GM21423 (cell line): ENCODE measurements around the gene NSL1.
"Not testable (repeated sequence)": the region's sequence is repeated elsewhere in the genome, so short reads cannot be mapped to it uniquely, and the experiment has no call there.

Source experiments
- ATAC-seq: cut with Tn5 transposase; IDR thresholded peaks from one replicate; pipeline ENCODE4 v1.9.1; 2021; ENCODE audit warnings: mild to moderate bottlenecking, moderate library complexity; ENCODE audit not compliant: unreplicated experiment

Gene NSL1

DNA sequence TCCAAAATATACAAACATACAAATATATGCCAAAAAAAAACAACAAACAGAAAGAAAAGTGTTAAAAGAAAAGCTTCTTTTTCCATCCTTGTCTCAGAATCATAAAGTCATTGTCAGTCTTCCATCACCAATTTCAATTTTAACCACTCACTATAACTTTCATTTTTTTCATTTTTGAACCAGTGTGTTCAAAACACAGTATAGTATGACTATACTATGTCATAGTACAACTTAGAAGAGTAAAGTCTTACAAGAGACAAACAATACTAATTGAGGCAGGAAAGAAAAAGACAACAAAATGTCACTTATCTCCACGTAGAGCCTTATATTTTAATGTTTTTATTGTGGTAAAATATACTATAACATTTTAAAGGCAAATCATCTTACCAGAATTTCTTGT lies 7.6 kb downstream of the NSL1 start:
- ATAC-seq = no peak

DNA sequence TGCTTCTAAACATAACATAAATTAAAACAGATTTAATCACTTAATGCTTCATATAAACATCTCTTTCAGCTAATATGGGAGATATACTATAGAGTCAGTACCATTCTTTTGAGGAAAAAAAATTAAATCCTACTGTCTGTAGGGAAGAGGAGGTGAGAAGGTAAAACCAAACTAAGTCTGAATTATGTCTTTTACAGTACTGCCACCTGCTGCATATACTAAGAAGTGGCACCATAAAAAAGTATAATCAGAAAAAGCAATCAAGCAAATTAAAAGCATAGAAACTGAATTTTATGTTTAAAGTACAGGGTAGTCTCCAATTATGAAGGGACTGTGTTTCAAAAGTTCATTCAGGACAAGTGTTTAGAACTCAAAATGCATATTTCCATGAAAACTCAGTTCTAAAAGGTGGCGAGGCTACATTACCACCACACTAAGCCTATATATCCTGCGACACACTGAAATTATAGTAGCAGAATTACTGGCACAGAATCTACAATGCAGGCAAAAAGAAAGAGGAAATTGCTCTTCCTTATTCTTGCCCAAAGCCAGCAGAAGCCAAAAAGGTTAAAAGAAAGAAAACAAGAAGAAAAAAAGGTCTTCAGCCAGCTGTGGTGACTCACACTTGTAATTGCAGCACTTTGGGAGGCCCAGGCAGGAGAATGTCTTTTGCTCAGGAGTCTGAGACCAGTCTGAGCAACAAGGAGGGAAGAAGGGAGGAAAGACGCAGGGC lies 9.0 kb downstream of the NSL1 start:
- ATAC-seq = no peak

DNA sequence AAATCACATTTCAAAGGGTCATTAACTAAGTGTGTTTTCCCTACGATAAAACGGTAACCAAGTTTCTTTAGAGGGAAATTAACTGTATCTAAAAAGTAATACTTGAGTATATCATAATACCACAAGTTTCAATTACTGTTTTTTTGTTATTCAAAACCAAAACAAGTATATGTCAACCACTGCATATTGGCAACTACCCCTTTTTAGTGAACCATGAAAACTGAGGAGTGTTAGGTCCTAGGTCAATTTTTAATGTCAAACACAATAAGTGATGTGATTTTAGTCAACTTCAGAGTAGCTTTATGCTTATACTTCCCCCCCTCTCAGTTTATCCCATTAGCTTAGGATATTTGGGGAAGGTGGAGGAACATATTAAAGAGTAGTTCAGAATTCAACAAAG lies 10.4 kb downstream of the NSL1 start:
- ATAC-seq = no peak

DNA sequence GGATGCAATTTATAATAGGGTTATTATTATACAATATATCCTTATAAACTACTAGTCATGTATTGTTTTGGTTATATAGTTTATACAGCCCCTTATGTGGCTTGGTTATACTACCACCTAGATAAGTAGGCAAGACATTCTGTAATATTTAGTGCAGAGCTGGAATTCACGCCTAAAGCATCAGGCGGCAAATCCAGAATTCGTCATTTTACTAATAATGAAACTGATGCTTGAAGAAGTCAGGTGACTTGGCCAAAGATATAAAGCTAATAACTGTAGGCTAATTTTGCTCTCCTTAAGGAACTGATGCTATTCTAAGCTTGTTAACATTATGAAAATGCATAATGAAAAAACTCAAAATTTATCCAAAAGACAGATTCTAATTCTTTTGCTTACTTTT lies 10.8 kb downstream of the NSL1 start:
- ATAC-seq = no peak

DNA sequence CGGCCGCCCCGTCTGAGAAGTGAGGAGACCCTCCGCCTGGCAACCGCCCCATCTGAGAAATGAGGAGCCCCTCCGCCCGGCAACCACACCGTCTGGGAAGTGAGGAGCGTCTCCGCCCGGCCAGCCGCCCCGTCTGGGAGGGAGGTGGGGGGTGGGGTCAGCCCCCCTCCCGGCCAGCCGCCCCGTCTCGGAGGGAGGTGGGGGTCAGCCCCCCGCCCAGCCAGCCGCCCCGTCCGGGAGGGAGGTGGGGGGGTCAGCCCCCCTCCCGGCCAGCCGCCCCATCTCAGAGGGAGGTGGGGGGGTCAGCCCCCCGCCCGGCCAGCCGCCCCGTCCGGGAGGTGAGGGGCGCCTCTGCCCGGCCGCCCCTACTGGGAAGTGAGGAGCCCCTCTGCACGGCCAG lies 12.5 kb downstream of the NSL1 start:
- not testable (repeated sequence) for ATAC-seq

DNA sequence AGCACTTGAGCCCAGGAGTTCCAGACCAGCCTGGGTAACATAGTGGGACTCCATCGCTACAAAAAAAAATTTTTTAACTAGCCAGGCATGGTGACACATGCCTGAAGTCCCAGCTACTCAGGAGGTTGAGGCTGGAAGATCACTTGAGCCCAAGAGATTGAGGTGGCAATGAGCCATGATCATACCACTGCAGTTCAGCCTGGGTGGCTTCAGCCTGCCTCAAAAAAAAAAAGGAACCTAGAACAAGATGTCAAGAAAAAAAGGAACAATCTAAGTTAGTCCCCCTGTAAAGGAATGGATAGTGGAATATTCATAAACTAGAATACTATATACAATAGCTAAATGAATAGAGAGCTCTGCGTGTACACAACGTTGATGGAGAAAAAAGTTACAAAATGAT lies 14.4 kb downstream of the NSL1 start:
- ATAC-seq = no peak

DNA sequence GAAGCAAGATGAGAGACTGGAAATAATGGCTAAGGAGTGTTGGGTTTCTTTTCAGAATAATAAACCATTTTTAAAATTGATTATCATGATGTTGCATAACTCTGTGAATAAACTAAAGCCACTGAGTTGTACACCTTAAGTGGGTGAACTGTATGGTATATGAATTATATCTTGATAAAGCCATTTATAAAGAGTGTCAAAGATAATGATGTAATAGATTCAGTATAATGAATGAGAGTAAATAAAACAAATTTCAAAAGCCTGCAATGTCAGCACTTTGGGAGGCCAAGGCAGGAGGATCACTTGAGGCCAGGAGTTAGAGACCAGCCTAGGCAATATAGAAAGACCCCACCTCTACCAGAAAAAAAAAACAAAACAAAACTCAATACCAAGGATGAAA lies 16.3 kb downstream of the NSL1 start:
- ATAC-seq = no peak

DNA sequence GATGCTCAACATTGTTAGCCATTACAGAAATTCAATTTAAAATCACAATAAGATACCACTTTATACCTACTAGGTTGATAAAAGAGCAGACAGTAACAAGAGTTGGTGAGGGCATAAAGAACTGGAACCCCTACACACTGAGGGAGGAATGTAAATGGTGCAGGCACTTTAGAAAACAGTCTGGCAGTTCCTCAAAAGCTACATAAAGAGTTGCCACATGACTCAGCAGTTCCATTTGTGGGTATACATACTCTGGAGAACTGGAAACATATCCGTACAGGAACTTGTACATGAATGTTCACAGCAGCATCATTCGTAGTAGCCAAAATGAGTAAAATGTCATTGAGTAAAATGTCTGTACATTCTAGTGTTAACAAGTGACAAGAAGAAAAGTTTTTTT lies 17.0 kb downstream of the NSL1 start:
- ATAC-seq = no peak

DNA sequence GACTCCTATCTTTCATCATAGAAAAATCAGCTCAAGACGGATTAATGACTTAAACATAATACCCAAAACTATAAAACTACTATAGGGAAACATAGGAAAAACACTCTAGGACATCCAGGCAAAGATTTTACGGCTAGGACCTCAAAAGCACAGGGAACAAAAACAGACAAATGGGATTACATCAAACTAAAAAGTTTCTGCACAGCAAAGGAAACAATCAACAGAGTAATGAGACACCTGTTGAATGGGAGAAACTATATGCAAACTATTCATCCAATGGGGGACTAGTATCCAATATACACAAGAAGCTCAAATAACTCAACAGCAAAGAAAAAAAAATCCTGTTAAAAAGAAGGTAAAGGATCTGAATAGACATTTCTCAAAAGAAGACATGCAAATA lies 18.6 kb downstream of the NSL1 start:
- ATAC-seq = no peak

DNA sequence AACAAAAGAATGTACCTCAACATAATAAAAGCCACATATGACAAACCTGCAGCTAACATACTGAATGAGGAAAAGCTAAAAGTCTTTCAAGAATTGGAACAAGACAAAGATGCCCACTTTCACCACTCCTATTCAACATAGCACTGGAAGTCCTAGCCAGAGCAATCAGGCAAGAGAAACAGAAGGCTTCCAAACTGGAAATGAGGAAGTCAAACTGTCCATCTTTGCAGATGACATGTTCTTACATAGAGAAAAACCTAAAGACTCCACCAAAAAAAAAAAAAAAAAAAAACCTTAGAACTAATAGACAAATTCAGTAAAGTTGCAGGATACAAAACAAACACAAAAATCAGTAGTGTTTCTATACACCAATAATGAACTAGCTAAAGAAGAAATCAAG lies 20.2 kb downstream of the NSL1 start:
- ATAC-seq = no peak

DNA sequence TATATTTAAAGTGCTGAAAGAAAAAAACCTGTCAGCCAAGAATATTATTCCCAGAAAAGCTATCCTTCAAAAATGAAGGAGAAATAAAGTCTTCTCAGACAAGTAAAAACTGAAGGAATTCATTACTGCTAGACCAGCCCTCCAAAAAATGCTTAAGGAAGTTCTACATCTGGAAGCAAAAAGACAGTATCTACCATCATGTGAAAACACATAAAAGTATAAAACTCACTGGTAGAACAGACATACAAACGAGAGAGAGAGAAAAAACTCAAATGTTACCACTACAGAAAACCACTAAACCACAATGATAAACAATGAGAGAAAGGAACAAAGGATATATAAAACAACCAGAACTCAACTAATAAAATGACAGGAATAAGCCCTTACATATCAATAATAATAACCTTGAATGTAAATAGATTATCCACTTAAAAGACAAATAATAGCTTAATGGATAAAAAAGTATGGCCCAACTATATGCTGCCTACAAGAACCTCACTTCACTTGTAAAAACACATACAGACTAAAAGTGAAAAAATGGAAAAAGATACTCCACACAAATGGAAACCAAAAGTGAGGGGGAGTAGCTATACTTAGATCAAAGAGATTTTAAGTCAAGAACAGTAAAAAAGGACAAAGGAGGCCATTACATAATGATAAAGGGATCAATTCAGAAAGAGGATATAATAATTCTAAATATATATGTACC lies 22.0 kb downstream of the NSL1 start:
- no peak for ATAC-seq

DNA sequence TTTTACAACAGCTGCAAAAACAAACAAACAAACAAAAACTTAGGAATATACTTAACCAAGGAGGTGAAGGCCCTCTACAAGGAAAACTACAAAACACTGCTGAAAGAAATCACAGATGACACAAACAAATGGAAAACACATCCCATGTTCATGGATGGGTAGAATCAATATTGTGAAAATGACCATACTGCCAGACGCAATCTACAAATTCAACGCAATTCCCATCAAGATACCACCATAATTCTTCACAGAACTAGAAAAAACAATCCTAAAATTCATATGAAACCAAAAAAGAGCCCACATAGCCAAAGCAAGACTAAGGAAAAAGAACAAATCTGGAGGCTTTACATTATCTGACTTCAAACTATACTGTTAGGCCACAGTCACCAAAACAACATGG lies 24.8 kb downstream of the NSL1 start:
- ATAC-seq = not testable (repeated sequence)

DNA sequence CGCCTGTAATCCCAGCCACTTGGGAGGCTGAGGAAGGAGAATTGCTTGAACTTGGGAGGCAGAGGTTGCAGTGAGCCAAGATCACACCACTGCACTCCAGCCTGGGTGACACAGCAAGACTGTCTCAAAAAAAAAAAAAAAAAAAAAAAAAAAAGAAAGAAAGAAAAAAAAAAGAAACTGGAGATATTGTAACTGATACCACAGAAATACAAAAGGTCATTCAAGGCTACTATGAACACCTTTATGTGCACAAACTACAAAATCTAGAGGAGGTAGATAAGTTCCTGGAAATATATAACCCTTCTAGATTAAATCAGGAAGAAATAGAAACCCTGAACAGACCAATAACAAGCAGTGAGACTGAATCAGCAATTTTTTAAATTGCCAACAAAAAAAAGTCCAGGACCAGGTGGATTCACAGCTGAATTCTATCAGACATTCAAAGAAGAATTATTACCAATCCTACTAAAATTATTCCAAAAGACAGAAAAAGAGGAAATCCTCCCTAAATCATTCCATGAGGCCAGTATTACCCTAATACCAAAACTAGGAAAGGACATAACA lies 26.8 kb downstream of the NSL1 start:
- not testable (repeated sequence) for ATAC-seq

DNA sequence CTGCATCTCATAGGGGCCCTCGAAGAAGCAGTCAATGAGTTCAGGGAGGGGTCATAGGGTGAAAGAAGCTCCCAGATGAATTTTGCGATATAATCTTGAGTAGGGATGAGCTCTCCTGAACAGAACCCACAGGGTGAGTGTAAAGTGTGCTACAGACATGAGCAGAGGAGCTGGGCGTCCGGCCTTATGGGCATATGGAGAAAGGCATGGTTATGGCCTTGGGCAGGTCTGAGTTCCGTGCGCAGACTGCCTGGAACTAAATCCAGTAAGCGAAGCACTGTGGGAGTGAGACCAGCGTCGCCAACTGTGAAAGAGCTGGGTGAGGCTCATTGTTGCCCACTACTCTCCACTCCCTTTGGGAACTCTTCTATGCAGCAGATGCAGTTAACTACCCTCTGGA lies 28.7 kb downstream of the NSL1 start:
- no peak for ATAC-seq

DNA sequence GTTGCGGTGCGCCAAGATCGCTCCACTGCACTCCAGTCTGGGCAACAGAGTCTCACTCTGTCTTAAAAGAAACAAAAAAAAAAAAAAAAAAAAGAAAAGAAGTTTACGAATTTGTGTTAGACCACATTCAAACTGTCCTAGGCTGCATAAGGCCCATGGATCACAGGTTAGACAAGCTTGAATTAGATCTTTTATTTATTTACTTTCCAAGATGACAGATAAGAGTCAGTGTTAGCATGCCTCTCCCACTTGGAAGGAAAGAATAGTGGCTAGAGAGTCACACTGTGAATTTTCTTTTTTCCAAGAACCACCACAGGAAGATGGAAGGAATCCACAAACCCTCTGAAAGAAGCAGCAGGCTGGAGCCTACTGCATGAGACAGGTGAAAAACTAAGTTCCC lies 29.3 kb downstream of the NSL1 start:
- ATAC-seq = no peak

DNA sequence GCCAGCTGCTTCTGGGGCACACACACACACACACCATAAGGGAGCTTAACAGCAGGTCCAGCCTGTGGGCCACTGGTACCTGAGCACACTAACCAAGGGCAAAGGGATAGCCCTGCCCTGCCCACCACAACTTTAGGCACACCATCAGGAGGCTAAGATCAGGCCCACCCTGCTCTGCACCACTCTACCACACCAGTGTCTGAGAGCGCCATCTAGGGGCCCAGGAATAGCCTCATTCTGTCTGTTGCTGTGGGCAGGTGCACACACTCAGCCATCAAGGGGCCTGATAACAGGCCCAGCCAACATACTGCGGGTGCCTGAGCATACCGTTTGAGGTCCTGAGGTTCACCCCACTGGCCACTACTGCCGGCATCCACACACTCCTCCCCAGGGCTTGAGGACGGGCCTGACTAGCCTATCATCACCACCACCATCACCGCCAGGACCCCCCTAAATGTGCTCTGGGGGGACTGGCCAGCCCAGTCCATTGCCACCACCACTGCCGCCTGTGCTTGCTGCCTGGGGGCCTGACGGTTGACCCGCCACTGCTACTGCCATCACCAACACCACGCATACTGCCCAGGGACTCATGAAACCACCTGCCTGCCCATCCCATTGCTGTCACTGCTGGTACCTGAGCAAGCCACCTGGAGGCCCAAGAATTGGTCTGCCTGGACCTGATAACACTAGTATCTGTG lies 31.3 kb downstream of the NSL1 start:
- ATAC-seq = no peak

DNA sequence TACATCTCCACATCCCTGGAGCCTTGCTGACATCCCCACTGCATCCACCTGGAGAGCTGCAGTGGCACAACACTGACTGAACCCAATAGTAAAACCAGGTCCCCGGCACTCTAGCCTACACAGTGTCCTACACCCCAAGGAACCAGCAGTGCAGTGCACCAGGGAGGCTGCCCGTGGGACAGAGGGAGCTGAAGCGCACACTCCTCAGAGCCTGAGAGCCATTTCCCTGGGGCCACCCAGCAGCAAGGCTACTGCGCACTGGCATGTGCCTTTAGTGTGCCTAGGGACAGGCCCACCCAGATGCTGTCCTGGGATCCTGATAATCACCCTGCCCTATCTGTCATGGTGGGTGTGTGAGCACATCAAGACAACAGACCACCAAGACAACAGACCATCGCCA lies 31.9 kb downstream of the NSL1 start:
- ATAC-seq = no peak

DNA sequence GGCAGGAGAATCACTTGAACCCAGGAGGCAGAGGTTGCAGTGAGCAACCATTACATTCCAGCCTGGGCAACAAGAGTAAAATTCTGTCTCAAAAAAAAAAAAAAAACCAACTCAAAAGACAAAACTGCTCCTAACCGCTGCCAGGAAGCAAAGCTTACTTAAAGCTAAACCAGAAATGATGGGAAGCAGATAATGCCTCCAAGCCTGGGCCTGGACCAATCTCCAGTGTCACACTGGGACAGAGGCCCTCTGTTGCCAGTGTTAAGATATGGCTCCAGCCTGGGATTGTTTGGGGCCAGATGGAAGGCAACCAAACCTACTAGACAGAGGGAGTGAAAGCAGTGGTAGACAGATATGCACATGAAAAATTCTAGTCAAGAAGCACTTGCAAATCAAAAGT lies 36.9 kb downstream of the NSL1 start:
- ATAC-seq = no peak

DNA sequence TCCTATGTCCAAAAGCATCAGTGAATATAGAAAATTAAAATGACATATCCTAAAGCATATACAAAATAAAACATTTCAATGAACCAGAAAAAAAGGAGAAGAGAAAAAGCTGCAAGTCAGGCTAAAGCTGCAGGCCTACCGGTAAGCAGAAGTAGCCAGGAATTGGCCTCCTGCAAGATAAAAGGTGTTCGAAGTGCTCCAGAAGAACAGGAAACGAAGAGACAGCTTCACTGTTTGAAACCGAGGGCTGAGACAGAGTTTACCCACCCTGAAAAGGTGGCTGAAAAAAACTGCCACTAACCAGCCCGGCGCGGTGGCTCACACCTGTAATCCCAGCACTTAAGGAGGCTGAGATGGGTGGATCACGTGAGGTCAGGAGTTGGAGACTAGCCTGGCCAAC lies 37.4 kb downstream of the NSL1 start:
- ATAC-seq = peak; percentile 50

DNA sequence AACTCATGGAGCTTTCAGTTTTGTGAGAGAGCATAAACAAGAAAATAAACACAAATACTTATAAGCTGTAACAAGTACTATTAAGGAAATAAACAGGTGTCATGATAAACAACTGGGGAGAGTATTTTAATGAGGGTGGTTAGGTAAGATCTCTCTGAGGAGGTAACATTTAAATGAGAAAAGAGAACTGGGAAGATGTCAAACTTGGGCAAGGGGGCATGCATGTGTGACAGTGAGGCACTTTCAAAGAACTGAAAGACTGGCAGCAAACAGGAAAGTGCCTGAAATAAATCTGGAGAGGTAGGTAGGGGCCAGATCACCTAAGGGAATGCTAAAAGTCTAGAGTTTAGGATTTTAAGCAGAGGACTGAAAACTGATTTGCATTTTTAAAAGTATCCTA lies 37.8 kb downstream of the NSL1 start:
- ATAC-seq = no peak

DNA sequence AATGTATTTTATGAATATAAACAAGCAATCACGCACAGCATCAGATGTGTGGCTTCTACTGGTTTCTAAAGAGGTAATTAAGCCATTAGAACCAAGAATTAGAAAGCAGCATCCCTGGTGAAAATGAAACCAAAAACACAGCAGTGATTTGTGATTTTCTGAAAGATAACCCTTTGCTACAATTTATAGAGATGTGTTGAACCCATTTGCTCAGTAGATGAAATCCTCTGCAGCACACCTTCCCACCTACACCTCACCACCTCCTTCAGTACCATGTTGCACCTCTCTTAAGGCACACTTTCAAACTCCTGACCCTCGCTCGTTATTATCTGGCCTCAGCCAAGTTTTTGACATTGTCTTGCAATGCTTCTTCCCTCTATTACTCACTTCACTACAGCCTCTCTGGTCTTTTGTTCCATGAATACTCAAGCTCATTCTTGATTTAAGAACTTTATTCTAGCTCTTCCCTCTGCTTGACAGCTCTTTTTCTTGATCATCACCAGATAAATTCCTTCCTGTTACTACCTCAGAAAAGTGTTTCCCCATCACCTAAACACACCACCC lies 38.6 kb downstream of the NSL1 start:
- ATAC-seq = peak; percentile 23
